ENCODE measurements around the gene FCRL6.

- TF ChIP-seq, protein P1, sequence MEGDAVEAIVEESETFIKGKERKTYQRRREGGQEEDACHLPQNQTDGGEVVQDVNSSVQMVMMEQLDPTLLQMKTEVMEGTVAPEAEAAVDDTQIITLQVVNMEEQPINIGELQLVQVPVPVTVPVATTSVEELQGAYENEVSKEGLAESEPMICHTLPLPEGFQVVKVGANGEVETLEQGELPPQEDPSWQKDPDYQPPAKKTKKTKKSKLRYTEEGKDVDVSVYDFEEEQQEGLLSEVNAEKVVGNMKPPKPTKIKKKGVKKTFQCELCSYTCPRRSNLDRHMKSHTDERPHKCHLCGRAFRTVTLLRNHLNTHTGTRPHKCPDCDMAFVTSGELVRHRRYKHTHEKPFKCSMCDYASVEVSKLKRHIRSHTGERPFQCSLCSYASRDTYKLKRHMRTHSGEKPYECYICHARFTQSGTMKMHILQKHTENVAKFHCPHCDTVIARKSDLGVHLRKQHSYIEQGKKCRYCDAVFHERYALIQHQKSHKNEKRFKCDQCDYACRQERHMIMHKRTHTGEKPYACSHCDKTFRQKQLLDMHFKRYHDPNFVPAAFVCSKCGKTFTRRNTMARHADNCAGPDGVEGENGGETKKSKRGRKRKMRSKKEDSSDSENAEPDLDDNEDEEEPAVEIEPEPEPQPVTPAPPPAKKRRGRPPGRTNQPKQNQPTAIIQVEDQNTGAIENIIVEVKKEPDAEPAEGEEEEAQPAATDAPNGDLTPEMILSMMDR (IDR thresholded peaks at IDR 0.05) = no peak
- no peak for TF ChIP-seq POLR2A (IDR thresholded peaks at IDR 0.05)
Observed at GRCh38 chr1:159838715-159839114, 36.6 kb downstream of the FCRL6 start.

Data from thyroid gland (tissue), 4 donors.